Fibroblast of lung (primary cell): ENCODE data around the gene SIT1. TPM values are rescaled to one million over a fixed set of nuclear protein-coding genes. Genes with fewer than 3 reads are reported as not detected.

Experiments
- DNase-seq, 2 donors: peaks; one replicate each; pipeline versions ENCODE4 v3.0.0 to v3.0.0-alpha.2; 2010; ENCODE audit warnings: low read depth in 2 of 2
- H2AFZ ChIP-seq: 2 replicates; pipeline ENCODE4 v1.5.1; 2012; ENCODE audit warnings: low read length, control low read depth, inconsistent platforms
- H3K27ac ChIP-seq: 2 replicates; pipeline ENCODE4 v1.5.1; 2011; ENCODE audit warnings: low read length, control low read depth; ENCODE audit not compliant: insufficient read depth
- H3K27me3 ChIP-seq: 2 replicates; pipeline ENCODE4 v1.5.1; 2011; ENCODE audit warnings: mild to moderate bottlenecking, low read length; ENCODE audit not compliant: control insufficient read depth, insufficient read depth
- H3K36me3 ChIP-seq: 2 replicates; pipeline ENCODE4 v1.5.1; 2011; ENCODE audit warnings: low read length; ENCODE audit not compliant: control insufficient read depth, insufficient read depth
- H3K4me1 ChIP-seq: 2 replicates; pipeline ENCODE4 v1.5.1; 2011; ENCODE audit warnings: low read length; ENCODE audit not compliant: control insufficient read depth, insufficient read depth; ENCODE audit errors: extremely low read depth
- H3K4me2 ChIP-seq: 2 replicates; pipeline ENCODE4 v1.5.1; 2011; ENCODE audit warnings: low read length, control low read depth; ENCODE audit not compliant: insufficient read depth; ENCODE audit errors: extremely low read depth
- H3K4me3 ChIP-seq, 4 experiments: fragments of 200-600 bp in 1 of 4; sonication (generic) in 1 of 4; replicated peaks in 1 of 4; 2 replicates each; pipeline ENCODE4 v1.5.1; 2011 to 2016; ENCODE audit warnings: low read length in 4 of 4, low read depth in 3 of 4, mild to moderate bottlenecking in 3 of 4, control low read depth in 2 of 4, inconsistent platforms in 1 of 4, mixed read lengths in 1 of 4; ENCODE audit not compliant: insufficient read depth in 1 of 4; ENCODE audit errors: control extremely low read depth in 1 of 4
- H3K79me2 ChIP-seq: 2 replicates; pipeline ENCODE4 v1.5.1; 2012; ENCODE audit warnings: mild to moderate bottlenecking, low read length, inconsistent platforms; ENCODE audit not compliant: control insufficient read depth, insufficient read depth
- H3K9ac ChIP-seq: 2 replicates; pipeline ENCODE4 v1.5.1; 2011; ENCODE audit warnings: mild to moderate bottlenecking, low read length, control low read depth; ENCODE audit not compliant: insufficient read depth
- H3K9me3 ChIP-seq: 2 replicates; pipeline ENCODE4 v1.5.1; 2012; ENCODE audit warnings: low read depth, low read length; ENCODE audit not compliant: control insufficient read depth, insufficient read depth
- H4K20me1 ChIP-seq: 2 replicates; pipeline ENCODE4 v1.5.1; 2011; ENCODE audit warnings: low read length; ENCODE audit not compliant: control insufficient read depth, insufficient read depth; ENCODE audit errors: extremely low read depth
- CTCF ChIP-seq, 2 donors: IDR thresholded peaks in 1 of 2; conservative IDR thresholded peaks in 1 of 2; 1 replicate in 1 of 2; 2 replicates in 1 of 2; pipeline ENCODE4 v1.5.1; 2011 to 2012; ENCODE audit warnings: low read length in 2 of 2, control low read depth in 1 of 2, inconsistent platforms in 1 of 2, low read depth in 1 of 2, mild to moderate bottlenecking in 1 of 2
- EZH2 ChIP-seq: IDR thresholded peaks from 2 replicates; pipeline ENCODE4 v1.5.1; 2012; ENCODE audit warnings: low read length, control low read depth, mild to moderate bottlenecking; ENCODE audit errors: missing control alignments
- polyA plus RNA-seq, 2 donors: library from polyadenylated mRNA; depleted of rRNA in 1 of 2; stranded (reverse) in 1 of 2; unstranded in 1 of 2; fragments of >200 nt; gene quantifications; 2 replicates each; pipeline ENCODE4 v1.2.1, GENCODE V29; 2011 to 2012; ENCODE audit warnings: missing spikeins in 1 of 2
- total RNA-seq: library from RNA; depleted of rRNA; stranded (reverse); fragments of >200 nt; gene quantifications from 2 replicates; pipeline ENCODE4 v1.2.1, GENCODE V29; 2014

Gene SIT1
- total and polyA plus RNA-seq, 2 donors (not counting 1 experiment from before 2014, with no cell fraction given), result 0.17 TPM; not detected in 1

GRCh38 chr9:35609001-35609819, 41.5 kb downstream of the SIT1 start:
- DNase-seq, result no peak
- Histone ChIP-seq H3K27ac (no peak overlapping the region), H2AFZ (no peak overlapping the region)

GRCh38 chr9:35608221-35608620, 42.5 kb downstream of the SIT1 start:
- Histone ChIP-seq H3K9ac (no peak overlapping the region), H3K27ac (no peak overlapping the region)

More at GRCh38 chr9:35609001-35609819, 41.5 kb downstream of the SIT1 start:
- no peaks in the 10 kb centered on the region for H3K9me3 ChIP-seq
- H3K27me3 ChIP-seq, result no peaks in the 10 kb centered on the region
- H3K36me3 ChIP-seq, result no peaks in the 10 kb centered on the region
- no peak overlapping the region for H3K4me2 ChIP-seq
- TF ChIP-seq CTCF (conservative IDR thresholded peaks at IDR 0.05 in 1 of 2, IDR thresholded peaks at IDR 0.05 in 1 of 2; ENCODE audit: low read depth in 1 of 2, low read length in 2 of 2) (no peak), EZH2 (no peak)
- H3K9ac ChIP-seq, result no peak overlapping the region
- H3K4me3 ChIP-seq, result no peak overlapping the region
- H3K79me2 ChIP-seq, result peaks cover 8% of the 10 kb centered on the region
- peaks cover 6% of the 10 kb centered on the region for H3K4me1 ChIP-seq
- no peaks in the 10 kb centered on the region for H4K20me1 ChIP-seq

More at GRCh38 chr9:35608221-35608620, 42.5 kb downstream of the SIT1 start:
- TF ChIP-seq CTCF (conservative IDR thresholded peaks at IDR 0.05 in 1 of 2, IDR thresholded peaks at IDR 0.05 in 1 of 2; ENCODE audit: low read depth in 1 of 2, low read length in 2 of 2) (no peak), EZH2 (no peak)
- Histone ChIP-seq H3K27me3 (no peaks in the 10 kb centered on the region), H3K4me2 (no peak overlapping the region), H2AFZ (no peak overlapping the region), H3K79me2 (peaks cover 8% of the 10 kb centered on the region), H3K4me3 (no peak overlapping the region), H3K36me3 (no peaks in the 10 kb centered on the region), H3K4me1 (peaks cover 6% of the 10 kb centered on the region), H3K9me3 (no peaks in the 10 kb centered on the region), H4K20me1 (no peaks in the 10 kb centered on the region)
- DNase-seq, result no peak
